ENCODE results near the gene BID.

BID gene

DNA sequence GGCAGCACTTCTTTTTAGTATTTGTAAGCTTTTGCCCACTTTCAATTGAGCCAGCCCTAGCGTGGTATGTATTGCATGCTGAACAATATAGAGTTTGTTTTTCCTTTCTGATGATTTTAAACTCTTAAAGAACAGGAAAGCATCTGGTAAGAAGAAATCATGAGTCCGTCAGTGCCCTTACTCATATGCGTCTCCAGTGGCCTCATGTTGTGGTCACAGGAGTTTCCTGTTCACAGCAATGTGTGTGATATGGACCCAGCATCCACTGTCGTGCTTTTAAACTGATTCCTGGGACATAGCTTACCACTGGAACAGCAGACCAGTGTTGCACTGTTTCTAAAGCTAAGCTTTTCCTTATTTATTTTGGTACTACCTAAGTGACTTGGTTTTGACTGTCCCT lies 40.1 kb downstream of the BID start:
- DNase-seq (ENCODE audit: low spot score) = no peak

DNA sequence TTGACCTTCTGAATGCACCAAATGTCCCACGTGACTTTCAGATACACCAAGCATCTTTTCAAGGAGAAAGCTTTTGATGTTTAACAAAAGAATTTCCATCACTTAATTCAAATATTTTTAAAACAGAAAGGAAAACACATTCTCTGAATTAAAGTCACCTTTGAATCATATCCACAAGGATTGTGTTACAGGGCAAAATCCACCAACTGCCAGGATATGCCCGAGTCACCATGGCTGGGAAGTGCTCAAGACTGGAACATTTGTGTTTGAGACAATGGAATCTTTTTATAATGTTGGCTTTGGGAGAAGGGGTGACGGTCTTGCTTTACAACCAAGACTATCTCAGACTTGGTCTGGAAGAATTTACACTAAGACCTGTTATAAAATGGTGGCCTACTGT lies 40.8 kb downstream of the BID start:
- no peak for DNase-seq (ENCODE audit: low spot score)

DNA sequence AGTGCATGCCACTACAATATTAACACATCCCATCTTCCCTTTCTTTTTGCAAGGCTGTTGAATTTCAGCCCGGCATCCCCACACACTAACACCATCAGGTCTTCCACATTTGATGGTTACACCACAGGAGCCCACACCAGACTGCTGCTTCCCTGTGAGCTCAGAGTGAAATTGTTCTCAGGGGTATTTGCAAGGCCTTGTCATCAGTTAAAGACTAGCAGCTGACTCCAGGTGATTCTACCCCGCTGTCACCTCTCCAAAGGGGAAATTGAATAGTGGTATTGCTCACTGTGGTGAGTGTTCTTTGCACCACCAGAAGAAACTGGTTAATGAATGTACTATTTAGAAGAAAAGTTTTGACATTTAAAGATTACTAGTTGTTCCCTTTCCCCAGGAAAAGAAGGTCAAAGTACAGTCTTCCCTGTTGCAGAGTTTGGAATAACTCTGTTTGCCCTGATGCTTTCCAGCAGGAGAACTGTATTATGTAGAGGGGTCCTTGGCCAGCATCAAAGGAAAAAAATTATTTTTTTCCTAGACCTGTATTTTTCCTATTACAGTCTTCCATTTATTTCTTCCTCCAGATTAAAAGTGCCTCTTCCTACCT lies 41.9 kb downstream of the BID start:
- DNase-seq (ENCODE audit: low spot score) = no peak

DNA sequence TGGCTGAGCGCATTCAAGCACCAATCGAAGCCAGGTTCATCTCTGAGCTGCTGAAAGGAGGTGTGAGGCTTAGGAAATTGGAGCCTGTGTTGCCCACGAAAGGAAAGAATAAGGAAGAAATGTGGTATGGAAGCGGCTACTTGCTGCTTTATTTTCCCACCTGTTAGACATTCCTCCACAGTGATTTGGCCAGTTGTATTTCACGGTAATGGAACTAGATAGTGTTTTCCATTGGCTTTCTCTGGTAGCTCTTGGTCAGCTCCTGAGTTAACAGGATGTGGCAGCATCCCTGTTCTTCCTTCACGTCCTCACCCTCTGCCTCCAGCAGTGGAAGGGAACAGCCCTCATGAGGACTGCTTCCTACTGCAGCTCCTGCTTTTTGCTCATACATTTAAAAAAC lies 44.7 kb downstream of the BID start:
- DNase-seq (ENCODE audit: low spot score) = no peak

DNA sequence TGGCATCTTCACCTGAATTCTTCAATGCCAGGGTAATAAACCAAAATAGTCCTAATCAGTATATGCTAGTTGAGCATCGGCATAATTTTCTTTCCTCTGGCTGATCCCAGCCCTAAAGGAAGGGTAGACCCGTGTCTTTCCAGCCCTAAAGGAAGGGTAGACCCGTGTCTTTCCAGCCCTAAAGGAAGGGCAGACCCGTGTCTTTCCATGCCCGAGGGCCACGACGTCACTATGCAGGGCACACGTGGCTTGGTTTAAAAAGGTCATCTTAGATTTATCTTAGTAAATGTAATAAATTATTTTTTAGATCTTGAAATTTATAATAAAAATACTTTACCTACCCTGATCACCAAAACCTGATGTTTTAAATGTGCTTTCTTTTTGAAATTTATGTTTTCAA lies 45.5 kb downstream of the BID start:
- no peak for DNase-seq (ENCODE audit: low spot score)

DNA sequence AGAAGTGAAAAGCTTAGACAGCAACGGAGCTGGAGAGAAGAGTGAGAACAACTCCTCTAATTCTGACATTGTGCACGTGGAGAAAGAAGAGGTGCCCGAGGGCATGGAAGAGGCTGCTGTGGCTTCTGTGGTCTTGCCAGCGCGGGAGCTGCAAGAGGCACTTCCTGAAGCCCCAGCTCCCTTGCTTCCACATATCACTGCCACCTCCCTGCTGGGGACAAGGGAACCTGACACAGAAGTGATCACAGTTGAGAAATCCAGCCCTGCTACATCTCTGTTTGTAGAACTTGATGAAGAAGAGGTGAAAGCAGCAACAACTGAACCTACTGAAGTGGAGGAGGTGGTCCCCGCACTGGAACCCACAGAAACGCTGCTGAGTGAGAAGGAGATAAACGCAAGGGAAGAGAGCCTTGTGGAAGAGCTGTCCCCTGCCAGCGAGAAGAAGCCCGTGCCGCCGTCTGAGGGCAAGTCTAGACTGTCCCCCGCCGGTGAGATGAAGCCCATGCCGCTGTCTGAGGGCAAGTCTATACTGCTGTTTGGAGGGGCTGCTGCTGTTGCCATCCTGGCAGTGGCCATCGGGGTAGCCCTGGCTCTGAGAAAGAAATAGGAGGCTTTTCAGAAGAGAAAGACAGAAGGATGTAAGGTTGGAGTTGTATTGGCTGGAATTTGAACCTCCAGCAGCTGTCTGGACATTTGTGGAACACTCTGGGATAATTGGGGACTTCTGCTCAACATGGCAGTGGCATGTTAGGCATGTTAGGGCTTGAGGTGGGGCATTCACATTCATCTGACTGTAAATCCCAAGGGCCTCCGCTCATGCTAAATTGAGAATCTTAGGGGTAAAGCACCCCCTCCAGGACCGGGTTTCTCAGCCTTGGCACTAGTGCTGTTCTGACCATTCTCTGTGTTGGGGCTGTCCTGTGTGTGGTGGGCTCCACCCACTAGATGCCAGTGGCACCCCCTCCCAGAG lies 47.1 kb downstream of the BID start:
- DNase-seq (ENCODE audit: low spot score) = no peak

DNA sequence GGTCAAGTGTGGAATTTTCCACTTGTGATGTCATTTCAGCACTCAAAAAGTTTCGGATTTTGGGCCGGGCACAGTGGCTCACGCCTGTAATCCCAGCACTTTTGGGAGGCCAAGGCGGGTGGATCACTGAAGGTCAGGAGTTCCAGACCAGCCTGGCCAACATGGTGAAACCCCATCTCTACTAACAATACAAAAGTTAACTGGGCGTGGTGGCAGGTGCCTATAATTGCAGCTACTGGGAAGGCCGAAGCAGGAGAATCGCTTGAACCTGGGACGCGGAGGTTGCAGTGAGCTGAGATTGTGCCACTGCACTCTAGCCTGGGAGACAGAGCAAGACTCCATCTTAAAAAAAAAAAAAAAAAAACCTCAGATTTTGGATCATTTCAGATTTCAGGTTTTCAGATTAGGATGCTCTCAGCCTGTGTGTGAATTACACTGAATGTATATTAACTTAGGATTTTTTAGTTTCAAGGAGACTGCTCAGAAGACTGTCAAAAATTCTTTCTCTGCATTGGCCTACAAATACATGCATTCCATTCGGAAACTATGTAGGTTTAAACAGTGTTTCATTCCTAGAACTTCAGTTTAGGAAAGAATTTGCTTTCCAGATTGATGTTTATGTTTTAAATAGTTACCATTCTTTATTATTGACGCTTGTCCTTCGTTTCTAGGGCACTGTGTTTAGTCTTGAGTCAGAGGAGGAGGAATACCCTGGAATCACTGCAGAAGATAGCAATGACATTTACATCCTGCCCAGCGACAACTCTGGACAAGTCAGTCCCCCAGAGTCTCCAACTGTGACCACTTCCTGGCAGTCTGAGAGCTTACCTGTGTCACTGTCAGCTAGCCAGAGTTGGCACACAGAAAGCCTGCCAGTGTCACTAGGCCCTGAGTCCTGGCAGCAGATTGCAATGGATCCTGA lies 48.0 kb downstream of the BID start:
- DNase-seq (ENCODE audit: low spot score) = no peak

DNA sequence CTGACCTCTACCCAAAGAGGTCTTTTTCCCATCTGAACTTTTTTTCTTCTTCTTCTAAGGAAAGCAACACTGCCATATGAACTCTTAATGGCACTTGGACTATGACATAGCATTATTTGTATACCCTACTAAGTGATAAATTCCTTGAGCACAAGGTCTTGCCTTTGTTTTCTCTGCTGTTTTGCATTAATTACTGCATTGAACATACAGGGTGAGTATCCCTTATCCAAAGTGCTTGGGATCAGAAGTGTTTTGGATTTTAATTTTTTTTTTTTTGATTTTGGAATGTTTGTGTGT lies 48.8 kb downstream of the BID start:
- DNase-seq (ENCODE audit: low spot score) = no peak

DNA sequence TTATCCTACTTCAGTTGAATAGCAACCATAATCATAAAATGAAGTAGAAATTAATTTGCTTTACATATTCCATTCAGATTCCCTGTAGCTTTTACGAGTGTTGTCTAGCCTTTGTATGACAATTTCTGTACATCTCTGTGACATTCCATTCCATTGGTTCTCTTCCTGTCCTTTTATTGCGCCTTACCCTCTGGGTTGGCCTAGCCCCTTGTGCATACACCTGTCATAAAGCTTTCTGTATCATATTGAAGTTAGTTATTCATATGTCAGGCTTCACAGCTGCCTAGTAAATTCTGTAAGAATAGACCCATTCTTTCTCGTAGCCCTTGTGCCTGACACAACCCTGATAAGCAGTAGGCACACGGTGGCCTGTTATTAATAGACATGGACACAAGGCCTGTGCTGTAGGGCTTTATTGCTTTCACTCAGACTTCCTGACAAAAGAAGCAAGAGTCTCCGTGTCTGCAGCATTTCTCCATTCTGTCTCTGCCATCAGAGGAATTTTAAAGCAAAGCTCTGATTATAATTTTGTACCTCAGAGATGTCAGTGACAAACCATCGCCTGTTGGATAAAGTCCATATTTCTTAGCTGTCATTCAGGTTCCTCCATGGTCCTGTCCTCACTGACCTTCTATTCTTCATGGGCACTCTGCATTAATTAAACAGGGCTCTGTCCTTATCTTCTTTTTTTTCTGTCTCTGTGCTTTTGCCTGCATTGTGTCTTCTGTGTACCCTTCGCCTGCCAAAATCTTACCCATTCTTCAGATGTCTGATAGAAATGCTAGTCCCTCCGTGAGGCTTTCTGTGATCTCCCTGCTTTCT lies 49.4 kb downstream of the BID start:
- peak; percentile 65 for DNase-seq (ENCODE audit: low spot score)

DNA sequence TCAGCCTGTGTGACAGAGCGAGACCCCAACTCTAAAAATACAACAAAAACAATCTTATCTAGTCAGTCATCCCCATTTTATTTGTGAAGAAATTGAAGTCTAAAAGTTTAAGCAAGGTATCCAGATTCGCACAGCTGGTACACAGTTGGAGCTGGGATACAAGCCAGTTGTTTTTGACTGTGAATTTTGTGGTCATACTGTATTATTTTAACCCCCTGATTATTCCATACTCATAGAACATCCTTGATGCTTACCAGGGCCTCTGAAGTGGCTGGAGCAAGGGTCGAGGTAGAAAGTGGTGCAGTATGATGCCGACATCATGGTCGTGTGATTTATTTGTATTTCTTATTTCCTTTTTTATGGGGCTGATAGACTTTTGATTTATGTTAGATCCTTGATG lies 50.0 kb downstream of the BID start:
- DNase-seq (ENCODE audit: low spot score) = no peak

DNA sequence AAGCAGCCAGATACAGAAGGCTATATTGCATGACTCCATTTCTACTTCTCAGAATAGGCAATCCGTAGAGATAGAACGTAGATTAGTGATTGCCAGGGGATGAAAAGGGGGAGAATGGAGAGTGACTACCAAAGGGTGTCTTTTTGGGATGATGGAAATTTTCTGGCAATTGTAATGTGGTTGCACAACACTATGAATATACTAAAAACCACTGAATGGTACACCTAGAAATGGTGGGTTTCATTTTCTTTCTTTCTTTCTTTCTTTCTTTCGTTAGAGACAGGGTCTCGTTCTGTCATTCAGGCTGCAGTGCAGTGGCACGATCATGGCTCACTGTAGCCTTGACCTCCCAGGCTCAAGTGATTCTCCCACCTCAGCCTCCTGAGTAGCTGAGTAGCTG lies 54.4 kb downstream of the BID start:
- no peak for DNase-seq (ENCODE audit: low spot score)

DNA sequence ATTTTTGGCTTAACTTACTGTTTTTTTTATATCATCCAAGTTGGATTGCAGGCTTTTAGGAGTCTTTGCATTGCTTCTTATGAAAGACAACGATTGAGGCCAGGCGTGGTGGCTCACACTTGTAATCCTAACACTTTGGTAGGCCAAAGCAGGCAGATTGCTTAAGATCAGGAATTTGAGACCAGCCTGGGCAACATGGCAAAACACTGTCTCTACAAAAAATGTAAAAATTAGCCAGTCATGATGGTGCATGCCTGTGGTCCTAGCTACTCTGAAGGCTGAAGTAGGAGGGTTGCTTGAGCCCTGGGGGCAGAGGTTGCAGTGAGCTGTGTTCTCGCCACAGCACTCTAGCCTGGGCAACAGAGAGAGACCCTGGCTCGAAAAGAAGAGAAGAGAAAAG lies 56.6 kb downstream of the BID start:
- no peak for DNase-seq (ENCODE audit: low spot score)

DNA sequence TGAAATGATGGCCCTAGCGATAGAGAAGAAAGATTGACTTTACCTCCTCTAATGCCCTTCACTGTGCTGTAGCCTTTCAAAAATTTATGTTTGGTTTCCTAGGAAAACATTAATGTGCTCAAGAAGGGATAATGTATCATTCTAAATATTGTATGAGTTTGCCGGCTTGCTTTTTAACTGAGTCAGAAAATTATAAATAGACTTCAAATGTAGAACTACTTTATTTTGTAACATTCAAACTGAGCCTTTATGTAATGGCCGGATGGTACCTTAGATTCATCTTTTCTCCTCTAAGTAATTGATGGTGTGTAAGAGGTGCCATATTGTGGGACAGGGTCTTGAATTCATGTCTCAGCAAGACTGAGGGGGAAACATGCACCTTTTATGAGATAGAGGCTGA lies 57.7 kb downstream of the BID start:
- DNase-seq (ENCODE audit: low spot score) = no peak

DNA sequence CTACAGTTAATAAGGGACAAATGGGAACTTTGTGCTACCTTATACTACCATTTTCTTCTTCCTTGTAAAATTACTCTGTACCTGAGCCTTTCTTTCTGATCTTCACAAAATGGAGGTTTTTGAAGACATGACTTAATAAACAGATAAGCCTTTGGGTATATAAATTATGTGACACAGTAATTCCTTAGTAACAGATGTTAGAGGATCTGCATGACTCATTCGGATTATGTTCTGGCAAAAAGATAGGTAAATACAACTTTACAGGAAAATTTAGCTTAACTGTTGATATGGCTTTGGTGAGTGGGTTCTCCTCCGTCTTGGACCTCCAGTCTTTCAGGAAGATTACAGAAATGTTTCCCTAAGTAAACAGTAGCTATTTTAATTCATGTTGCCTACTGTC lies 61.8 kb downstream of the BID start:
- no peak for DNase-seq (ENCODE audit: low spot score)

DNA sequence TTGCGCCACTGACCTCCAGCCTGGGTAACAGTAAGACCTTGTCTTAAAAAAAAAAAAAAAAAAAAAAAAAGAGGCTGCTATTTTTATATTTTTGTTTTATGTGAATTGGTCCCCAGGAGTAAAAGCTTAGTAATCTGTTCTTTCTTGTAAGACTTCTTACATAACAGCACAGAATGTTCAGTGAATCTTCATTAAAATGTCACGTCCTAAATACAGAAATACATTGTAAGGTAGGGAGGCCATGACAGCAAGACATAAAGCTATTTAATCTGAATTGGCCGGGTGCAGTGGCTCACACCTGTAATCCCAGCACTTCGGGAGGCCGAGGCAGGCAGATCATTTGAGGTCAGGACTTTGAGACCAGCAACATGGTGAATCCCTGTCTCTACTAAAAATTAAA lies 64.2 kb downstream of the BID start:
- no peak for DNase-seq (ENCODE audit: low spot score)

DNA sequence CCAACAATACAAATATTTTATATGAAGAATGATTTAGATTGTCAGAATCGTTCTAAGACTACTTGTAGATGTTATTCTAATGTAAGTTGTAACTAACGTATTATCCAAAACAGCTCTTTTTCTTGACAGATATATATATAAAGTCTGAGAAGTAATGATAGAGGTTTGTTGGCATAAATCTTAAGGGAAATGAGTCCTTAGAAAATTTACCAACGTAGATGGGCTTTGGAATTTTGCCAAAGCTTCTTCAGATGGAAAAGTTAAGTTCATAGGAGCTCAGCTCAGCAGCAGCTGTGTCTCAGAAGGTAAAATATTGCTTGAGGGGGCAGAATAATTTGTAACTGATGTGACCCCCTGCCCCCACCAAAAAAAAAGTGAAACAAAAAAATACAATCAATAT lies 66.7 kb downstream of the BID start:
- DNase-seq (ENCODE audit: low spot score) = no peak

DNA sequence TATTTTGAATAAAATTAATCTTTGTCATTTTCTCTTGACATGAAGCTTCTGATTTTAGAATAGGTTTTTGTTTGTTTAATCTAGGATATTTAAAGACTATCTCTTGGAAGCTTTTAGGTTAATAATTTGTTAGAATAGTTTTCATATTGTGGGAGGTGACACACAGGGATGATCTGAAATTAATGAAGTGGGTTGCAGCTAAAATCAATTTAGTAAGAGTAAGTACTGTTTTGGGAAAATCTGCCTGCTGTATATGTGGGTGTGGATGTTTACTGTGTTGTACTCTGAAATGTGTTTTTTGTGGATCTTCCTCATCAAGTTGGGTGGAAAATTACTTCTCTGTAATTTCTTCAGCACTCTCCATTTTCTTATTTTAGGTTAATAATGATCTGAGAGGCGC lies 67.3 kb downstream of the BID start:
- no peak for DNase-seq (ENCODE audit: low spot score)

DNA sequence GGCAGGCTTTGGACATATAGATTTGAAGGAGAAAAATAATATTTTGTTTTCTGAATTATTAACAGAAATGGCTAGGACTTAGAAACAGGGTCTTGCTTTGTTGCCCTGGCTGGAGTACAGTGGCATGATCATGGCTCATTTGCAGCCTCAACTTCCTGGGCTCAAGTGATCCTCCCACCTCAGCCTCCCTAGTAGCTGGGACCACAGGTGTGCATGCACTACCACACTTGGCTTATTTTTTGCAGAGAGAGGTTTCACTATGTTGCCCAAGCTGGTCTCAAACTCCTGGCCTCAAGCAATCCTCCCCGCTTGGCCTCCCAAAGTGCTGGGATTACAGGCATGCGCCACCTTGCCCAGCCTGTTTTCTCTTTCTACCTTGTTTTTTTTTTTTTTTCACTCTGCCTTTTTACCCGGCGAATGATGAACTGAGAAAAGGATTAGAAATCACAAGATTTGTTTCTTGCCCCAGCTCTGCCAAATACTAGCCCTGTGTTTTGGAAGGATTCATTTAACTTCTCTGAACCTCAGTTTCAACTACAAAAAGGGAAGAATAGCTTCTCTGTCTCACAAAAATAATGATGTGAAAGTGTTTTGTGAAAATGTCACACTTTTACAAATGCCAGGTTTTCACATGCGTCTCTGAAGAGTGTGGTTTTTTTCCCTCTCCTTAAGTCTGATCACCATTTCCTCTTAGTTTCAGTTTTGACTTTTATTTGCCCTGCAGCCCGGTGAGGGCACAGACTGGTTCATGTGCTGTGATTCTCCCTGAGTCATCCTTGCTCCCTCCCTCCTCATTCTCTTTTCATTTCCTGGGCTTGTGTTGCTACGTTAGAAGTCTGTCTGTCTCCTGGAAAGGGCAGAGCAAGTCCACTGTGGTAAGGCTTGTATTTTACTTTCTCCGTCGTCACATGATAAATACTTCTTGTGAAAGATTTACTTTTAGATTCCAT lies 68.0 kb downstream of the BID start:
- DNase-seq (ENCODE audit: low spot score) = peak; percentile 98

DNA sequence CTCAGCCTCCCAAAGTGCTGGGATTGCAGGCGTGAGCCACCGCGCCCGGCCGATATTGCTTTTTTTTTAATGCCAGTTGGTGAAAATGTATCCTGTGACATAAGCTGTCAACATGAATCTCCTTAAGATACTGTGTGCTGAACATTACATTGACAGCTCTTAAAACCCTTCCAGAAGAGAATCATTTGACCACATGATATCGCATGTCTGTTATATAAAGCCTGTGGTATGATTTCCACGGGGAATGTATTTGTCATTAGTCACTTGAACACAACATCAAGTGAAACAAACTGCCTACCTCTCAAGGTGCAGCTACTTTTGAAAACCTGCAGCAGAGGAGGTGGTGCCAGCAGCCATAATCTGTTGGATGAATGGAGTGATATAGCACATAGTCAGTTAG lies 68.7 kb downstream of the BID start:
- no peak for DNase-seq (ENCODE audit: low spot score)

DNA sequence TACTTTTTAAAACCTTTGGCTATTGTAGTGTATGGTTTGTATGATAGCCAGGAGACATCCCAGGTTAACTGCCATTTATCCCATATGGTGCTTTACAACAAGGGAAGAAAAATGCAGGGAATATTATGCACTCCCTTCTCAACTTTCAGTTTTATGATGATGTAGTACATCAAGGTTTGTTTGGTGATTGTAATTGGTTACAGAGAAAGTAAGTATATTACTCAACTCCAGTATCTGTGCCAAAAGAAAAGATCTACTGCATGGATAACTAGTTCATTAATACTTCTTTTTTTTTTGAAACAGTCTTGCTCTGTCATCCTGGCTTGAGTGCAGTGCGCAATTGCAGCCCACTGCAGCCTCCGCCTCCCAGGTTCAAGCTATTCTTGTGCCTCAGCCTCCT lies 70.5 kb downstream of the BID start:
- DNase-seq (ENCODE audit: low spot score) = no peak

DNA sequence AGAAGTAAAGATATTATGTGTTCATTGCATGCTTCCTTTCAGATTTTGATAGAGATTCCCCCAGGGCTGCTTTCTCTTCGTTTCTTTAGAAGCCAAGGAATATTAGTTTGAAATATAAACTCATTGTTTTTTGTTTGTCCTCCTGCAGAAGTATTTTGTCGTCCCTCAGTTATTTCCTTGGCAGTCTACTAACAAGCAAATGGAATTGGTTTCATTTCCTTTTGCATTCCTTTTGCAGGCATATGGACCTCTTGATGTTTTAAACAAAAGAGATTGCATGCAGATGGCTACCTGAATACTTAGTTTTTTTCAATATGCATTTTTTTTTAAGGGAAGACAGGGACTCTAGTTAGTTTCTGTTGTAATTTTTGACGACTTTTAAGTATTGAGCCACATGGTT lies 73.5 kb downstream of the BID start:
- DNase-seq (ENCODE audit: low spot score) = no peak
